GM12878 (cell line): ENCODE measurements around the gene PTPRN2. TPM values are rescaled to one million over a fixed set of nuclear protein-coding genes. Genes with fewer than 3 reads are reported as not detected.

Experiments used
- ATAC-seq: fragments of 200-7000 bp; cut with Tn5 transposase; 3 replicates; pipeline ENCODE4 v1.9.1; 2020; ENCODE audit warnings: mild to moderate bottlenecking, moderate library complexity
- BruUV-seq: library from RNA; stranded (reverse); fragments of 400-500 nt; replicated peaks from 2 replicates; lab custom pipeline; 2021; lab: Mats Ljungman, UMichigan
- CTCF ChIA-PET: fragments of 300-600 bp; sonication (Branson Sonifier 250); formaldehyde crosslinking; extraction: SDS; loops from one replicate; lab custom pipeline; 2021; ENCODE audit warnings: inconsistent platforms; lab: Yijun Ruan, JAX
- POLR2A ChIA-PET: fragments of 350-600 bp; formaldehyde crosslinking; extraction: SDS; loops from one replicate; lab custom pipeline; 2021; ENCODE audit warnings: inconsistent platforms; lab: Charles Lee
- RAD21 ChIA-PET: fragments of 300-600 bp; sonication (Branson Sonifier 250); formaldehyde crosslinking; loops from one replicate; lab custom pipeline; 2023; ENCODE audit warnings: antibody characterized with exemption; ENCODE audit not compliant: unreplicated experiment; lab: Charles Lee
- SMC1A ChIA-PET: fragments of 300-600 bp; sonication (Branson Sonifier 250); formaldehyde crosslinking; loops from one replicate; lab custom pipeline; 2023; ENCODE audit not compliant: unreplicated experiment, uncharacterized antibody; lab: Charles Lee
- DNase-seq: peaks from one replicate; pipeline ENCODE4 v3.0.0-alpha.2; 2011; ENCODE audit warnings: low read depth, low spot score
- FAIRE-seq: peaks from 3 replicates; lab custom pipeline; 2011; peaks lifted over from hg19 to GRCh38; lab: Jason Lieb, UNC
- H2AFZ ChIP-seq: 2 replicates; pipeline ENCODE4 v1.6.0; 2011; ENCODE audit warnings: low read depth, low read length, control low read depth; ENCODE audit not compliant: control insufficient read depth
- H3K27ac ChIP-seq: 2 replicates; pipeline ENCODE4 v1.5.1; 2011; ENCODE audit warnings: control low read depth; ENCODE audit not compliant: control insufficient read depth, insufficient read depth
- H3K27me3 ChIP-seq, 2 experiments: replicated peaks in 1 of 2; 2 replicates each; pipeline versions ENCODE4 v1.6.0 to v1.6.1; 2011; ENCODE audit warnings: low read length in 1 of 2; ENCODE audit not compliant: control insufficient read depth in 2 of 2, insufficient read depth in 2 of 2
- H3K36me3 ChIP-seq, 2 experiments: 2 replicates each; pipeline ENCODE4 v1.5.1; 2011; ENCODE audit warnings: low read length in 1 of 2; ENCODE audit not compliant: control insufficient read depth in 2 of 2, insufficient read depth in 2 of 2
- H3K4me1 ChIP-seq: 2 replicates; pipeline ENCODE4 v1.6.1; 2011; ENCODE audit warnings: mild to moderate bottlenecking, low read length, moderate library complexity, mixed read lengths; ENCODE audit not compliant: control insufficient read depth, insufficient read depth
- H3K4me2 ChIP-seq: 2 replicates; pipeline ENCODE4 v1.6.0; 2011; ENCODE audit warnings: control low read depth; ENCODE audit not compliant: control insufficient read depth, insufficient read depth
- H3K4me3 ChIP-seq: fragments of 200-600 bp; sonication (generic); 2 replicates; pipeline ENCODE4 v1.5.1; 2016
- H3K79me2 ChIP-seq: 2 replicates; pipeline ENCODE4 v1.6.0; 2011; ENCODE audit warnings: low read length; ENCODE audit not compliant: control insufficient read depth, insufficient read depth
- H3K9ac ChIP-seq: 2 replicates; pipeline ENCODE4 v1.8.0; 2011; ENCODE audit warnings: low read length, control low read depth, mixed read lengths; ENCODE audit not compliant: control insufficient read depth, insufficient read depth
- H3K9me3 ChIP-seq: replicated peaks from 3 replicates; pipeline ENCODE4 v1.5.1; 2011; ENCODE audit warnings: mild to moderate bottlenecking, low read length; ENCODE audit not compliant: control insufficient read depth, insufficient read depth
- H4K20me1 ChIP-seq: 2 replicates; pipeline ENCODE4 v1.6.0; 2011; ENCODE audit not compliant: control insufficient read depth, insufficient read depth
- ATF3 ChIP-seq: IDR thresholded peaks from 2 replicates; pipeline ENCODE4 v1.6.1; 2011; ENCODE audit warnings: low read depth, mild to moderate bottlenecking, low read length, moderate library complexity, borderline replicate concordance; ENCODE audit errors: extremely low read depth
- BHLHE40 ChIP-seq, 2 experiments: fragments of 450-650 bp in 1 of 2; IDR thresholded peaks; 2 replicates each; pipeline ENCODE4 v1.6.1; 2011 to 2017; ENCODE audit warnings: low read depth in 2 of 2, borderline replicate concordance in 1 of 2, improper control_type of control experiment in 1 of 2, low read length in 1 of 2, mild to moderate bottlenecking in 1 of 2
- CHD2 ChIP-seq: IDR thresholded peaks from 2 replicates; pipeline ENCODE4 v1.6.1; 2011; ENCODE audit warnings: low read depth, low read length, improper control_type of control experiment, borderline replicate concordance
- IKZF1 ChIP-seq: fragments of 450-650 bp; conservative IDR thresholded peaks from 2 replicates; pipeline ENCODE4 v1.6.1; 2017; ENCODE audit warnings: antibody characterized with exemption, mild to moderate bottlenecking
- MYC ChIP-seq: IDR thresholded peaks from 2 replicates; pipeline ENCODE4 v1.6.1; 2011; ENCODE audit warnings: mild to moderate bottlenecking, low read length, moderate library complexity, inconsistent platforms; ENCODE audit not compliant: insufficient read depth, insufficient replicate concordance, insufficient read length, severe bottlenecking
- NBN ChIP-seq: fragments of 450-650 bp; IDR thresholded peaks from 2 replicates; pipeline ENCODE4 v1.6.1; 2016
- PAX5 ChIP-seq: IDR thresholded peaks from 2 replicates; pipeline ENCODE4 v1.6.1; 2011; ENCODE audit warnings: low read depth, low read length, borderline replicate concordance
- SIX5 ChIP-seq: IDR thresholded peaks from 2 replicates; pipeline ENCODE4 v1.6.1; 2011; ENCODE audit warnings: mild to moderate bottlenecking, low read depth, low read length, moderate library complexity; ENCODE audit not compliant: severe bottlenecking
- TAF1 ChIP-seq: IDR thresholded peaks from 2 replicates; pipeline ENCODE4 v1.6.1; 2011; ENCODE audit warnings: mild to moderate bottlenecking, low read depth, low read length, borderline replicate concordance
- WGBS: methylation state at CpG from one replicate; pipeline ENCODE4 v1.1.6; 2016; ENCODE audit warnings: low lambda C conversion rate; ENCODE audit not compliant: insufficient replicate concordance, insufficient coverage; ENCODE audit errors: missing lambda C conversion rate; 5-methylcytosine and 5-hydroxymethylcytosine counted together
- in situ Hi-C: fragments of 300-500 bp; cut with MboI; formaldehyde crosslinking; loops from 9 replicates; pipeline ENCODE4 v1.14.3; 2018; ENCODE audit warnings: mixed read lengths
- intact Hi-C: fragments of 100-400 bp; cut with micrococcal nuclease; formaldehyde crosslinking; loops from one replicate; pipeline ENCODE4 v1.14.2; 2022; ENCODE audit not compliant: unreplicated experiment
- polyA plus RNA-seq, 11 experiments: library from polyadenylated mRNA; depleted of rRNA in 4 of 11; unstranded in 6 of 11; stranded (reverse) in 5 of 11; fragments of >200 nt; fragmentation: Nextera tagmentation in 4 of 11; fragmentation: Illumina TruSeq in 1 of 11; extraction: Ambion mirVana in 4 of 11; extraction: Trizol in 1 of 11; gene quantifications; 1 replicate in 1 of 11; 2 replicates in 10 of 11; pipeline versions ENCODE4 v1.2.1 to v1.2.3, GENCODE V29; 2011 to 2016; ENCODE audit warnings: inconsistent platforms in 2 of 11, missing spikeins in 2 of 11, low read depth in 1 of 11
- total RNA-seq, 4 experiments: library from RNA; depleted of rRNA in 3 of 4; stranded (reverse); fragments of >200 nt in 3 of 4; fragmentation: Illumina TruSeq in 1 of 4; extraction: Trizol in 1 of 4; gene quantifications; 2 replicates each; pipeline versions ENCODE4 v1.2.1 to v1.2.3, GENCODE V29; 2013 to 2021

PTPRN2 gene
- total and polyA plus RNA-seq, 10 of the 15 experiments (the other 5 are each of a cell fraction or from before 2014, with no cell fraction given), result 5.4 TPM; not detected in 9

DNA sequence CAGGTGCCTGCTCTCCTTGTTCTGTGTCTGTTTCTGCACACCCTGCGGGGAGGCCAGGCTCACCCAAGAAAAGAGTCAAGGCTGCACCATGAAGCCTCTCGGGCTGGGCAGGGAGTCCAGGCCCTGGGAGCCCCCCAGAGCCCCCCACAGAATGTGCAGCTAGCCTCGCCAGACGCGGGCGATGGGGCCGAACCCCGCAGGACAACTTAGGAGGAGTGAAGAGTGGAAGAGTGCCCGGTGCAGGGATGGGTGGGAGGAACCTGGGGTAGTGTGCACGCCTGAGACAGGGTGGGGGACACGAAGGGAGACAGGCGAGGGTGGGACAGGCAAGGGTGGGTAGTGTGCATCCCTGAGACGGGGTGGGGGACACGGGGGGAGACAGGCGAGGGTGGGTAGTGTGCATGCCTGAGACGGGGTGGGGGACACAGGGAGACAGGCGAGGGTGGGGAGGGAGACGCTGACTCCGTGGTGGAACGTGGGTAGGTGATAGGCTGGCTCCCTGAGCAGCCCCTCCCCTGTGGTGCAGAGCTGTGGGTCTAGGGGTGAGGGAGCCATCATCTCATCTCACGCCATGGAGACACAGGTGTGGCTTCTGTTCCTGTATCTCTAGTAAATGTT, 635.5 kb downstream of the PTPRN2 start:
- WGBS, result 42% methylated on average over 11 of the region's 21 CpGs
- Histone ChIP-seq H3K27ac (no peak overlapping the region), H3K9me3 (no peaks in the 10 kb centered on the region; the same call in 2 of the 3 replicates), H3K36me3 (no peaks in the 10 kb centered on the region), H3K4me3 (no peak overlapping the region), H3K4me1 (no peaks in the 10 kb centered on the region), H3K27me3 (no peaks in the 10 kb centered on the region), H3K79me2 (no peaks in the 10 kb centered on the region), H2AFZ (no peak overlapping the region), H3K9ac (no peak overlapping the region), H3K4me2 (no peak overlapping the region), H4K20me1 (no peaks in the 10 kb centered on the region)
- no peak for TF ChIP-seq NBN
- no peak for TF ChIP-seq ATF3
- TF ChIP-seq BHLHE40 (IDR thresholded peaks at IDR 0.05; ENCODE audit: borderline replicate concordance in 1 of 2, low read depth in 2 of 2, low read length in 1 of 2), result no peak
- no peak for TF ChIP-seq IKZF1
- no peak for TF ChIP-seq MYC
- no peak for TF ChIP-seq PAX5
- TF ChIP-seq SIX5, result no peak
- TF ChIP-seq TAF1, result no peak
- TF ChIP-seq CHD2, result no peak
- in situ Hi-C loops (no loop called here), intact Hi-C loops (no loop called here)
- ChIA-PET CTCF (no interaction called here), RAD21 (no interaction called here), SMC1A (no interaction called here), POLR2A (no interaction called here)
- DNase-seq, result no peak
- no TSS peak for BruUV-seq
- ATAC-seq, result no peak
- FAIRE-seq, result no peak
